NCI-H1436 (cell line): ENCODE data around the gene PNPLA3.

Source experiments
- DNase-seq: peaks from one replicate; lab custom pipeline; 2025; lab: John Stamatoyannopoulos, UW

Gene PNPLA3

DNA sequence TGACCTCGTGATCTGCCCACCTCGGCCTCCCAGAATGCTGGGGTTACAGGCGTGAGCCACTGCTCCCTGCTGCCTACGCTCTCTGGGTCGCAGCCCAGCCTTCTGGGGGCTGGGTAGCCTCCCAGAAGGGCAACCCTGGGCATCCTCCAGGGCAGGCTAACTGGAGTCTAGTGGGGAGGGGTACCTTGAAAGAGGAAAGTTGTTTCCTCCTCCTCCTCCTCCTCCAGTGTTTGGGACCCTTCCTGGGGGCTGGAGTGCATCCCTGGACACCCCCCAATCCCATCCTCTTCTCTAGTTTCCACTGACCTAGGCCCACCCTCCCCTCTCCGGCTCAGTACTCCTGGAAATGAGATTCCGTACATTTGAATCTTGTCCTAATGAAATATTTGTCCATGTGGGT lies 1.3 kb downstream of the PNPLA3 start:
- no peak for DNase-seq

DNA sequence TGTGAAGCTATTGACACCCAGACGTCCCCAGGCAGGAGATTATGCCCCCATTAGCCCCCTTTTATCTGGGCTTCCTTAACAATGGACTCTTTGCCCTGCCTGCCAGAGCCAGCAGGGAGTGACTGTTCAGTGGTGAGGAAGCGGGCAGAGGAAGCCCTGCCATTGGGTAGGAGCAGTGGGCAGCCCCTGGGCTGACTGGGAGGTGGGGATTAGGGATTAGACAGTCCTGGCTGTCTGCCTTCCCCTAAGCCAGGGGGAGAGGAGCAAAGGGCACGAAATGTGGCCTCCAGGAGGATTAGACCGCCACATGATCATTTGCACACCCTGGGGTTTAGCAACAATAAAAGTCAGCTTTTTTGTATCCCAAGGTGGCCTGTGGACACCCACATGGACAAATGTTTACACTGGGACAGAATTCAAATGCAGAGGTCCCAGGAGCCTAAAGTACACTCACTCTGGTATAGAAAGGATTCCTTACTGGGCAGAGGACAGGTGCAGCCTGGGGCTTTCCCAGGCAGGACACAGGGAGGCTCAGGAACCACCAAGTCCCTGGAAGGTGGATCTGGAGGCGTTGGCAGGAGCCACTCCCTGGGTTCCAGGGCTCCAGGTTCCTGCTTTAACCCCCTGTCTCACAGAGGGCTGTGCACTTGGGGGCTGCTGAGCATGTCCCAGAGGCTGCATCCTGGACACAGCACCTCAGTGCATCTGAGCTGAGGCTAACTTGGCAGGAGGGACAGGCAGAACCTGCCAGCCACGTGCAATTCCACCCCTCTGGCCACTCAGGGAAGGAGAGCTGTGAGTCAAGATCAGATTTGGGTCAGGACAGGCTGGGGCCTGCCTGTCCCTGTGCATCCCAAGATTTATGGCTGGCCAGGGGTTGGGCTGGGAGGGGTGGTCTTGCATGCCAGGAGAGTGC lies 2.1 kb downstream of the PNPLA3 start:
- DNase-seq: no peak

DNA sequence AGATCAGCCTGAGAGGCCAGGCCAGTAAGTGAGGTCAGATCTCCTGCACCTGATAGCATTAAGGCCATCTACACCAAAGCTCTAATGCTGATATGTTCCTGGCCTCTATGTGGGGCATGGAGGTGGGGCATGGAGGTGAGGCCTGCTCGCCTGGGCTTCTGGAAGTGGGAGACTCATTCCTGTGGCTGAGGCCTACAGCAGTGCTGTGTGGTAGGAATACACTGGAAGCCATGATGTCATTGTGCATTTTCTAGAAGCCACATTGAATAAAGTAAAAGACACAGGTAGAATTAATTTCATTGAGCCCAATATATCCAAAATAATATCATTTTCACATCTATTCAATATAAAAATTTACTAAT lies 2.7 kb downstream of the PNPLA3 start:
- no peak for DNase-seq

DNA sequence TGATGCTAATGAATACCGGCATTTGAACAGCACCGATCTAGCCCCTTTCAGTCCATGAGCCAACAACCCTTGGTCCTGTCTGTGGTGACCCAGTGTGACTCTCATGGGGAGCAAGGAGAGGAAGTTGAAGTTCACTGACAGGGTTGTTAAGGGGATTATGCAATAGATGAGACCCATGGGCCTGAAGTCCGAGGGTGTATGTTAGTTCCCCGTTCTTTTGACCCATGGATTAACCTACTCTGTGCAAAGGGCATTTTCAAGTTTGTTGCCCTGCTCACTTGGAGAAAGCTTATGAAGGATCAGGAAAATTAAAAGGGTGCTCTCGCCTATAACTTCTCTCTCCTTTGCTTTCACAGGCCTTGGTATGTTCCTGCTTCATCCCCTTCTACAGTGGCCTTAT lies 4.9 kb downstream of the PNPLA3 start:
- no peak for DNase-seq

DNA sequence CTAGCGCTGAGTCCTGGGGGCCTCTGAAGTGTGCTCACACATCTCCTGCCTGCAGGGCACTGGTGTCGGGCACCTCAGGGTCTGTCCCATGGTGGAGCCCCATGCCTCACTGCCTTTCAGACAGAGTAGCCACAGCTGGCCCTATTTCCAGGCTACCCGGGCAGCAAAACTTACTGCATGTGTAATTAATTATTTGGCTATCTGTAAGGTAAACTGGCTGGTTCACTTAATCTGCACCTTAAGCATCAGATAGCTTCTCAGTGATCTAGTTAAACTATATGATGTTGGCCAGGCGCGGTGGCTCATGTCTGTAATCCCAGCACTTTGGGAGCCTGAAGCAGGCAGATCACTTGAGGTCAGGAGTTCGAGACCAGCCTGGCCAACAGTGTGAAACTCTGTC lies 5.3 kb downstream of the PNPLA3 start:
- DNase-seq: no peak

DNA sequence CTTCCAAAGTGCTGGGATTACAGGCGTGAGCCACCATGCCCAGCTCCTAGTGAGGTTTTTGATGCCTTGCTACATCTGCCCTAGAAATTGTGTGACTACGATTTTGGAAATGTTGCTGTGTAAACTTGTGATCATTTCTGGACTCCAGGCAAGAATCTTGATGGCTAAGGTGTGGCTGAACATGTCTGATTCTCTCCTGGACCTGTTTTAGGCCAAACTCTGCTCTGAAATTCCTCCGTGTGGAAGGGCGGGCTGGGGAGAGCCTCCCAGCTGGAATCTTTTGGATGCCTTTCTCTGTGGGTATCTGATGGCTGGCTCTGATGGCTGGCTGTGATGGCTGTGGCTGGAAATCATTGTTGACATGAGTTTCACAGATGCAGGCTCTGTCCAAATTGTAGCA lies 8.2 kb downstream of the PNPLA3 start:
- DNase-seq: no peak

DNA sequence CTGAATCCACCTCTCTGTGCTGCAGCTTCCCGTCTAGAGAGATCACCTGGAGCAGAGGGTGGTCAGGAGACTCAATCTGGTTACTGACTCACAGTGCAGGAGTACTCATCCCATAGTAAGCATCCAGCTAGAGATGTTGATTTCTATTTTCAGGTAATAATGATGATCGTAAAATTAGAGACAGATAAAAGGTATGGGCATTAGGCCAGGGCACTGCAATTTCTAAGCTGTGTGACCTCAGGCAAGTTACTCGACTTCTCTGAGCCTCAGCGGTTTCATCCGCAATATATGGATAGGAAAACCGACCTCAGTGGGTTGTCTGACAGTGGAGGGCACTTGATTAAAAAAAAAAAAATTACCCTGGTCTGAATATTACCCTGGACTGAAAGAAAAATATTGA lies 17.8 kb downstream of the PNPLA3 start:
- no peak for DNase-seq

DNA sequence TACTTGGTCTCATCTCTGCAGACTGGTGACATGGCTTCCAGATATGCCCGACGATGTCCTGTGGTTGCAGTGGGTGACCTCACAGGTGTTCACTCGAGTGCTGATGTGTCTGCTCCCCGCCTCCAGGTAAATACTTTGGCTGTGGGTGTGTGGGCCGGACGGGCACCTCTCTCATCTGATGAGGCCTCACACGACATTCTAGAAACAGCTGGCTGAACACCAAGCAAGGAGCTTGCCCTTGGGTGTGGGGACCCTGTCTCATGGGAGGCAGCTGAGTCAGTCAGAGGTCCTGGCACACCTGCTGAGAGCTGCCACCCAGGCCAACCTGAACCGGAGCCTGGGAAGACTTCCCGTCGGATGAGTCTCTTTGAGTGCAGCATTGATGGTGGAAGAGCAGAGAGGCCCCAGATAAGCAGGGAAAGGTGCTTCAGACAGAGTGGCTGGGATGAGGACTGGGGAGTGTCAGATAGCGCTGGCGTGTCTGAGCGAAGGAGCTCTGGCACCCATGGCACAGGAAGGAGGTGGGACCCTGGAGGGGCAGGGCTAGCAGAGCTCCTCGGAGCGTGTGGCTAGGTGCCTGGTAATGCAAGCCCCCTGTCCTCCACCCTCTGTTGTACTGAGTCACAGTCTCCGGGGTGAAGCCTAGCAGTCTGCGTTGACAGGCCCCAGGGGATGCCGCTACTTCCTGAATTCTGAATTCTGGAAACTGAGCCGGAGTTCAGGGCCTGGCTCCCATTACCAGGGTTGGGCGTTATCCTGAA lies 21.2 kb downstream of the PNPLA3 start:
- DNase-seq: no peak

DNA sequence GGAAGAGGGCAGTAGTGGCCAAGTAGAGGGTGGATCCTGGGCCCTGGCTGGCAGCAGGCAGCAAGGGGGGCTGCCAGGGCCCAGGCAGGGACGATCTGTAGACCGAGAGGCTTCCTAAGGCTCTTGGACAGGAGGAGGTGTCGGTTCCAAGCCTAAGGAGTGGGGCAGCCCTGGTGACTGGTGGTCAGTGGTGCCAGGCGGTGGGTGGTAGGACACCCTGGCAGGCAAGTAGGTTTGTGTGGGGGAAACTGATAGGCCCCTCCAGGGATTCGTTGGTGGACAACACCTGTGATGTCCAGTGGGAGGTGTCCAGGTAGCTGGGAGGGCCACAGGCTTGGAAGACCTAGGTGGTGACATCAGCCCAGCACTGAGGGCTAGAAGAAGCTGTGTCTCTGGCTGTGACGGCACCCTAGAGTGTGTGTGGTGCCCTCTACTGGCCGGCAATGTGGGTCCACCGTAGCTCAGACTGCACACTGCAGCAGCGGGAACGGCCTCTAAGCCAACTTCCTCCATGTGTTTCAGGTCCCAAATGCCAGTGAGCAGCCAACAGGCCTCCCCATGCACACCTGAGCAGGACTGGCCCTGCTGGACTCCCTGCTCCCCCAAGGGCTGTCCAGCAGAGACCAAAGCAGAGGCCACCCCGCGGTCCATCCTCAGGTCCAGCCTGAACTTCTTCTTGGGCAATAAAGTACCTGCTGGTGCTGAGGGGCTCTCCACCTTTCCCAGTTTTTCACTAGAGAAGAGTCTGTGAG lies 22.2 kb downstream of the PNPLA3 start:
- DNase-seq: peak; percentile 12

DNA sequence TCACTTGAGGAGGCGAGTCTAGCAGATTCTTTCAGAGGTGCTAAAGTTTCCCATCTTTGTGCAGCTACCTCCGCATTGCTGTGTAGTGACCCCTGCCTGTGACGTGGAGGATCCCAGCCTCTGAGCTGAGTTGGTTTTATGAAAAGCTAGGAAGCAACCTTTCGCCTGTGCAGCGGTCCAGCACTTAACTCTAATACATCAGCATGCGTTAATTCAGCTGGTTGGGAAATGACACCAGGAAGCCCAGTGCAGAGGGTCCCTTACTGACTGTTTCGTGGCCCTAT lies 22.7 kb downstream of the PNPLA3 start:
- no peak for DNase-seq

DNA sequence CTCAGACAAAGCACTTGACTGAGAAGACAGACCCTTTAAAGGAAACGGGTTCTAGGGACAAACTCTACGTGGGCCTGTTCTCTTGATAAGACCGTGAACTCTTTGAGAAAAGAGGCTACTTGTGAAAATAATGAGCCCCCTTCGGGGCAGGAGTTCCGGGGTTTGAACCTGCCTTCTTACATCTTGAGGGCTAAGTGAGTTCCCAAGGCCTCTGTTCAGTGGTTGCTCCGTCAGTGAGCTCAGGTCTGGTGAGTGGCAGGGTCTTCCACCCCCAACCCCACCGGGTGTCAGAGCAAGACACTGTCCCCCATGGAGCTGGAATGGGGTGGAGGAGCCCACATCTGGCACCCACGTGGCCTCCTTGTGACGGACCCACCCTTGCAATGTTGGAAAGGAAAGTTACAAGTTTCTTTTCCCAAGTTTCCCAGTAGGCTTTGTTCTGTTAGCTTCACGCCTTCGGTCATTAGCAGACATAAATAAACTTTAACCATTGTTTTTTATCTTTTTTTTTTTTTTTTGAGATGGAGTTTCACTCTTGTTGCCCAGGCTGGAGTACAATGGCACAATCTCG lies 25.3 kb downstream of the PNPLA3 start:
- no peak for DNase-seq

DNA sequence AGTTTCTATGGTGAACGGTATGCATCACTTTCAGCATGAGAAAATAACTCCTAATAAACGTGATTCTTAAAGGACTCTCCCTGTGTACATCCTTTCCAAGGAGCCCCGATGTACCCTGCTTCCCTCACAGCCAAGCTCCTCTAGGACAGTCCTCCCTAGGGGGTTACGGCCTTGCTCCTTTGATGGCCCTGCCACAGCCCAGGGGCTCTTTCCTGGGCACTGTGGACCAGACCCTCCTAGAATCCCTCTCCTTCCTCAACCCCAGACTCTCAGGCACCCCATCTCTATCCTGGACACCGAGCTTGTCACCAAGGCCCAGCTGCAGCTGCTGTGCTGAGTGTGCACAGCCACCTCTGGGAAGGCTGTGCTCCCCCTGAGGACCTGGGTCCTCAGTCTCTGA lies 27.8 kb downstream of the PNPLA3 start:
- no peak for DNase-seq

DNA sequence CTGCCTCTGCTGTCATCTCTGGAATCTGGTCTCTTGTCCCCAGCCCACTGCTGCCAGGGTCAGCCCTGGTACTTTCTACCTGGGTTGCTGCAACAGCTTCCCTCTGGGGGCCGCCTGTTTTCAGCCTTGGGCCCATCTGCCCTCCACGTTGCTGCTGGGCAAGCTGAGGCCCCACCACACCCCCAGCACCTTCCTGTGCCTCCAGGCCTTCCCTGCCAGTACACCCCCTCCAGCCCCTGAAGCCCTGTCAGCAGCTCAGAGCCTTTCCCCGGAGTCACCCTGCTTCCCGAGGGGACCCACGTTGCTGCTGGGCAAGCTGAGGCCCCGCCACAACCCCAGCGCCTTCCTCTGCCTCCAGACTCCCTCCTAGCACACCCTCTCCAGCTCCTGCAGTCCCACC lies 28.4 kb downstream of the PNPLA3 start:
- no peak for DNase-seq

DNA sequence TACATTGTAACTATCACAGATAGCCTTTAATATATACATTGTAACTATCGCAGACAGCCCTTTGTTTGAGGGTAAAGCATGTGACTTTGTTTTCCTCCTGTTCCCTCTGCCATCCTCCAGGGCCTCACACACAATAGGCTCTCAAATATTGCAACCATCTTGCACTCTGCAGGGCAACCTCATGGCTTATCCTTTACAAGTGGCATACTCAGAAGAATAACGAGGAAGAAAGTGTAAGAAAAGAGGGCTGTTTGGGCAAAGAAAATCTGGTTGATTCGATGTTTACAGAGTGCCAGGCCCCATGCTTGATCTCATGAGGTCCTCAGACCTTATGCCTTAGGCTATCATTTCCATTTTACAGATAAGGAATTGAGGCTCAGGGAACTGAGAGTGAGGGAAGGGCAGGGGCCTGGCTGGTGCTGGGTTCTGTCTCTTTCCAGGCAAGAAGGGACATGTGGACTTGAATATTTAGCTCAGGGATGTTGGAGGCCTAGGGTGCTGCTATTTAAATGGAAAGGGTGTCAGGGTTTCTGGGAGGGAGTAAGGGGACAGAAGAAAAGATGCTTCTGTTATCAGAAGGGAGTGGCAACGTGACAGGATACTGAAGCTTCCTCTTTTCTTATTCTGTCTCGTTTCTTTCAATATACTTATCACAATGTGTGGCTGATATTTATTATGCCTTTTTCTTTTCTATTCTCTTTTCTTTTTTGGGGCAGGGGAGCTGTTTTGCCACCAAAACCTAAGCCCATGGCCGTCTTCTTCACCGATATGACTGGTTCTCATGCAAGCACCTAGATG lies 30.6 kb downstream of the PNPLA3 start:
- no peak for DNase-seq

DNA sequence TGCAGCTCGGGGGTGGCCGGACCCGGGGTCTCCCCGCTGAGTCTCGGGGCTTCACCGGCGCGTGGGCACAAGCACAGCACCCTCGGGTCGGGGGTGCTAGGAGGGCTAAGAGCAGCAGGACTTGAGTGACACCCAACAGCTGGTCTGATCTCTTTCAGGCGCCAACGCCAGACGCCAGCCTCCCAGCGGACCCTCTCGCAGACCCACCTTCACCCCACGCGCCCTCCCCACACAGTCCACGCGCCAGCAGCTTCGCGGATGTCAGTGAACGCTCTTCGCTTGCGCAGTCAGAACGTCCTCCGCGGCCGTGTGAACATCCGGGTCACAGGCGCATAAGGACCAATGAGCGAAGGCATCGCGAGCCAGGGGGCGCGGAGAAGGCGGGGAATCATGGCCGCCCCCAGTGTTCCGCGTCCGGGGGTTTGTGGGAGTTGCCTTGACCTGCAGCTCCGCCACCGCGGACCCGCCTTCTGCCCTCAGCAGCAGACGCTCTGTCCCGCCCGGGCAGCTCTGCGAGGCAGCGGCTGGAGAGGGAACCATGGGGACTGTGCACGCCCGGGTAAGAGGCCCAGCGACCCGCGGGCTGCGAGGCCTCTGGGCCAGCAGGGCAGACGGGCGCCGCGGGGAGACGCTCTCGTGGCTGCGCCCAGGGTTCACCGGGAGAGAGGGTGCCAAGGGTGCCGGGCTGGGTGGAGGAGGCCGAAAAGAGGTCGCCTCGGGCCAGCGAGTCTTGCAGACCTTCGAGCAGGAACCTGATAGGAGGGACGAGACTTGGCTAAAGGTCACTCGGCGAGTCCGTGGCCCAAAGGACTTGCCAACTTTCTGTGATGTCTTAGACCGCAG lies 31.7 kb downstream of the PNPLA3 start, which contains the start of gene SAMM50:
SAMM50 (plus strand) TSS at position 403 of the 843 bp plus-strand sequence; CDS start at position 539, 136 bp downstream.
- peak; percentile 87 for DNase-seq

DNA sequence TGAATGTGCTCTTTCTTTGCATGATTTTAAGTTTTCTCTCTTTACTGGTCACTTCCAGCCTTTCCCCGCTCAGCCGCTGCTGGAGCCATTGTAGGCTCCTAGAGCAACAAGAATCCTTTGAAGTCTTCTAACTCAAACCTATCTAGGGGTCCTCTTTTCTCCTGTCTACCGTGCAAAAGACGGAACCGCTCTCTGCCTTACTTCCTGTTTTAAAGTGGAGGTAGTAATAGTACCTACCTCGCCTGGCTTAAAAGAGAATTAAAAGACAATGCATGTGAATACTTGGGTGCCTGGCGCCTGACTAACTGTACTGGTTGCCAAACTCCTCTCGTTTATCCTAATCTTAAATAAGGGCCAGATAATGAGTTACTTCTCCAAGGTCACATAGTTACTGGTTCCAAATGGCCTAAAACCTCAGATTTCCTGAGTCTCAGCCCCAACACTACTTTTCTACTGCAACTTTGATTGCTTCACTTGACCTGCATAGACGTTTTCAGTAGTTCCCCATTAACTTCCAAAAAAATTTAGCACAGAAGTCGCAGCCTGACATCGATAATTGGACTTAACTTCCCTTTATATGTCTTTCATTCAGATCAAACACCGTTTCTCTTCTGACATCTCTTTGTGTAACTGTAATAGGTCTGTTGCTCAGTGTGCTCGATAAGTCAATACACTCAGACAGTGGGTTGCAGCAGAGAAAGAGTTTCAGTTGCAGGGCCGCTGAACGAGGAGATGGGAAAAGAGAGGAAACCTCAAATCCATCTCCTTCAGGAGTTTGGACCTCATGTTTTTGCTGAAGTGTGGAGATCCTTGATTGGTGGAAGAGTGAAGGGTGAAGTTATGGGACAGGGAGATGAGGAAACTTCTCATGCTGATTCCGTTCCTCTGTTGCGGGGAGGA lies 32.5 kb downstream of the PNPLA3 start:
- DNase-seq: no peak

DNA sequence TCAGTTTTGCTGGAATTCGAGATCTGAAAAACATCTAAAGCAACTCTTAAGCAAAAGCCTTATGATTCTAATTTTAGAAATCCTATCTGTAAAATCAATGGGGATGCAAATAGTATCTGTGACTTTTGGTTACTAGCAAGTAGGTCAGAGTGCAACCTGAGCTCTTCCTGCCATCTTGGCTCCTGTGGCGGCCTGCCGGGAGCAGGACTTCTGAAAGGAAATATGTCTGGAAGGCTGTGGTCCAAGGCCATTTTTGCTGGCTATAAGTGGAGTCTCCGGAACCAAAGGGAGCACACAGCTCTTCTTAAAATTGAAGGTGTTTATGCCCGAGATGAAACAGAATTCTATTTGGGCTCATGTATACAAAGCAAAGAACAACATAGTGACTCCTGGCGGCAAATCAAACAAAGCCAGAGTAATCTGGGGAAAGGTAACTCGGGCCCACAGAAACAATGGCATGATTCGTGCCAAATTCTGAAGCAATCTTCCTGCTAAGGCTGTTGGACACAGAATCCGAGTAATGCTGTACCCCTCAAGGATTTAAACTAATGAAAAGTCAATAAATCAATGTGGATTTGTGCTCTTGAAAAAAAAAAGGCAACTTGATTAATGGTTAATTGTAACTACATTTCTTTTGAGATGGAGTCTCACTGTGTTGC lies 33.3 kb downstream of the PNPLA3 start:
- DNase-seq: no peak

DNA sequence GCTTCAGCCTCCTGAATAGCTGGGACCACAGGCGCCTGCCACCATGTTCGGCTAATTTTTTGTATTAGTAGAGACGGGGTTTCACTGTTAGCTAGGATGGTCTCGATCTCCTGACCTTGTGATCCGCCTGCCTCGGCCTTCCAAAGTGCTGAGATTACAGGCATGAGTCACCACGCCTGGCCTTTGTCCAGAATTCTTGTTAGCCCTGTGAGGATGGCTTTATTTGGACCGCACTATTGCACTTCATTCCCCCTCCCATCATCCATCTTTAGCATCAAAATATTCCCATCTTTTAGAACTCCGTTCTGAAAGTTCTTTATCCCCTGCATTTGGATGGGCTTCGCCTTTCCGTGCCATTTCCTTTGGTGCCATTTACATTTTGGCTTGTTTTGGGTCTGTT lies 34.3 kb downstream of the PNPLA3 start:
- DNase-seq: no peak

DNA sequence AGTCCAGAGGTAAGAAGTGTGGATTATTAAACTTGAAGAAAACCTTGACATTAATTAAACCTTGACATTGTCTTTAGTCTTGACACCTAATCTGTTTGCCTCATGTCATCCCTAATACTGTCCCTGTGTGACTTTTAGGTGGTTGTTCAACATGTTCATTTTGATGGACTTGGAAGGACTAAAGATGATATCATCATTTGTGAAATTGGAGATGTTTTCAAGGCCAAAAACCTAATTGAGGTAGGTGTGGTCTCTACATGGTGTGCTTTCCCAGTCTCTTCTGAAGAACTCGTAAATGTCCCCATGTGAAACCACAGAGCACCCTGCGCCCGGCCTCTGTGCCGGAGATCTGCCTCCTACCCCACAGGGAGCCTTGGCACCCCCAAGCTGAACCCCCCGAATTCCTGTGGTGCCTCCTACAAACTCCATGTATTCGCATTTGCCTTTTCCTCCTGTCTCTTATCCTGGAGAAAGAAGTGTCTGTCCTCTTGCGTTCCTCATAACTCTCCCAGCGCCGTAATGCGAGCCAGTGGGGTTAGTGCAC lies 40.8 kb downstream of the PNPLA3 start:
- no peak for DNase-seq
